Epithelial cell of esophagus (primary cell): ENCODE measurements around the gene PTPRT.

ENCODE experiments used
- DNase-seq: peaks from one replicate; pipeline ENCODE4 v3.0.0; 2010; ENCODE audit warnings: low read depth
- H3K4me3 ChIP-seq: 2 replicates; pipeline ENCODE4 v1.5.1; 2011; ENCODE audit warnings: mild to moderate bottlenecking, low read length, control low read depth
- CTCF ChIP-seq: IDR thresholded peaks from 2 replicates; pipeline ENCODE4 v1.5.1; 2011; ENCODE audit warnings: low read depth, mild to moderate bottlenecking, low read length, control low read depth, inconsistent platforms; ENCODE audit not compliant: insufficient read depth; ENCODE audit errors: missing control alignments

Gene PTPRT

DNA sequence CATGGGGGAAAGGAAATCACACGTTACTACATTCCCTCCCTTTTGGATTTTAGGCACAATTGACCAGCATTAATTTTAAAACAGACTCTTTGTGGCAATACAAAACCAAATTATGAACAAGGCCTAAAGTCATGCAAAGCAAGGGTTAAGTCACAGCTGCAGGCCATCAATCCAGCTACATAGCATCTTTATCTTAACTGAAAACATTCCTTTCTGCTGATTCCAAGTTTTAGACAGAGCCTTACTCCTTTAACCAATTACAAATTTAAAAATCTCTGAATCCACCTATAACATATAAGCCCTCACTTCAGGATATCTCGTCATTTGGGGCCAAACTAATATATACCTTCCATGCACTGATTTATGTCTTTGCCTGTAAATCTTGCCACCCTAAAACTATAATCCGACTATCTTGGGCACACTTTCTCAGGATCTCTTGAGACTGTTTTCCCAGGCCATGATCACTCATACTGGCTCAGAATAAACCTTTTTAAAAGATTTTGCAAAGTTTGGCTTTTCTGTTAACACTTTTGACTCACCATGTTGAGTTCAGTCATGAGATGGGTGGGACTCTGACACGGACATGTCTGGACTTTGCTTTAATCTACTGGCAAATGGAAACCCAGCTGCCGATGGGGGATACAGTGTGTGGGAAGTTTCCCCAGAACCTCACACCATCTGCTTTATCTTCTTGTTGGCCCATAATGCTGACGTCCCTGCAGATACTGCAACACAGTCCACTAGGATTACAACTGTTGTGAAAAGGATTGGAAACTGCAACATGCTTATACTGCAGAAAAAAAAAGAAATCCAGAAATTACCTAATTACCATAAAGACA lies 757.0 kb downstream of the PTPRT start:
- TF ChIP-seq CTCF: no peak
- no peak for DNase-seq
- H3K4me3 ChIP-seq: no peak overlapping the region

- TF ChIP-seq CTCF: no peak
- DNase-seq: no peak
- no peak overlapping the region for H3K4me3 ChIP-seq
Observed at GRCh38 chr20:42430598-42430997, 759.1 kb downstream of the PTPRT start.

DNA sequence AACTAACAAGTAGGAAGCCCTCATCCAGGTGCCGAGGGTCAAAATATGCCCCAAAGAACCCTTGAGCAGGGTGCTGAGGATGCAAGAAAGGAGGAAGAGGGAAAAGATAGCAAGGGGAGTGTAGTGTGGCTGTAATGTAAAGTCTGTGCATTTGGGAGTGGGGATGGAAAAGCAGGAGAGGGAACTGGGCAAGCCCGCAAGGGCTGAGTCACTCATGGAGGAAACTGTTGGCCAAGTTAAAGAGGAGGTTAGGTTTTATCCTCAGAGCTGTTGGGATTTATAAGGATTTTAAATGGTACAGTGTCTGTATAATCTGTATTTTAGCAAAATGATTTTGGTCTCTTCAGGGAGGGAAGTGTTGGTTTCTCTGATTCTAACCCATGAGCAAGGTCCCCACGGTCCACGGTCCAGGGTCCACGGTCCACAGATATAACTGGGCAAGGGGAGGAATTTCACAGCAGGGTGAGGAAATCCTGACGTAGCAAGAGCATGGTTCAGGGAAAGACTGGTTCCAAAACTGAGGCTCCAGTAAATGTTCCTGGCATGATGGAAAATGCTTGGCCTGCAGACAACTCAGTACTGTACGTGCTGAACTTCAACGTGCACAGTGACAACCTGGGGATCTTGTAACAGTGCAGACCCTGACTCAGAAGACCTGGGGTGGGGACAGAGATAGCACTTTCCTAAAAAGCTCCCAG lies 759.8 kb downstream of the PTPRT start:
- TF ChIP-seq CTCF: no peak
- DNase-seq: no peak
- H3K4me3 ChIP-seq: no peak overlapping the region

- H3K4me3 ChIP-seq: no peak overlapping the region
- DNase-seq: no peak
- no peak for TF ChIP-seq CTCF
Observed at GRCh38 chr20:42419814-42420532, 769.7 kb downstream of the PTPRT start.

- no peak for TF ChIP-seq CTCF
- no peak overlapping the region for H3K4me3 ChIP-seq
- DNase-seq: no peak
Observed at GRCh38 chr20:42406826-42407225, 782.9 kb downstream of the PTPRT start.

DNA sequence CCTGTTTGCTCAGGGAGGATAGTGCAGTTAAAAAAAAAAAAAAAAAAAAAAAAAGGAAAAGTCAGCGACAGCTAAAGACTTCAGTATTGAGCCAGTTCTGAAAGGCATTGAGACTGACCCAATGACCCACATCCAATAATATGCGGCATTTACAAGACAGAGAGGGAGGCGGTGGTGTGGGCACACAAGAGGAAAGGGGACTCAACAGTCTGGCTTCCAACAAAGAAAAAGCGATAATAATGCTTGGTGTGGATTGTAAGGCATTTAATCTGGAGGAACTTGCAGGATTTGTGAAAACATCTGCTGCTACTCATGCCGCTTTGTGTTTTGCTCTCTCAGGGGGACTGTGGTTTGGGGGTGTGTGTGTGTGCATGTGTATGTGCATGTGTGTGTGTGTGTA lies 787.3 kb downstream of the PTPRT start:
- no peak overlapping the region for H3K4me3 ChIP-seq
- no peak for TF ChIP-seq CTCF
- no peak for DNase-seq
